Natural killer cell treated with Interleukin-12 subunit alpha and Interleukin-12 subunit beta and Interleukin-15 and Interleukin-18, amount 100 ng/mL, for 72 hours (primary cell): ENCODE results near the gene MIER2. TPM values are rescaled to one million over a fixed set of nuclear protein-coding genes. Genes with fewer than 3 reads are reported as not detected.

Source experiments
- ATAC-seq, 2 donors: fragments of 150-1000 bp; cut with Tn5 transposase in 1 of 2; sonication (Bioruptor Pico), chemical (Tn5 transposase) in 1 of 2; 2 replicates each; pipeline ENCODE4 v1.10.0; 2021
- DNase-seq: peaks from one replicate; pipeline ENCODE4 v3.0.0; 2022; ENCODE audit warnings: low spot score
- H3K27ac Mint-ChIP-seq, 2 donors: 1 replicate in 1 of 2; 2 replicates in 1 of 2; pipeline ENCODE4 v1.8.0; 2022; ENCODE audit warnings: mixed read lengths in 2 of 2, mild to moderate bottlenecking in 1 of 2, moderate library complexity in 1 of 2
- H3K27me3 Mint-ChIP-seq, 2 donors: 1 replicate in 1 of 2; 2 replicates in 1 of 2; pipeline ENCODE4 v1.8.0; 2022; ENCODE audit warnings: mixed read lengths in 2 of 2
- H3K36me3 Mint-ChIP-seq: one replicate; pipeline ENCODE4 v1.8.0; 2022; ENCODE audit warnings: mixed read lengths
- H3K4me1 Mint-ChIP-seq, 2 donors: 1 replicate in 1 of 2; 2 replicates in 1 of 2; pipeline ENCODE4 v1.8.0; 2022; ENCODE audit warnings: low read depth in 2 of 2, mixed read lengths in 2 of 2, mild to moderate bottlenecking in 1 of 2
- H3K4me3 Mint-ChIP-seq: one replicate; pipeline ENCODE4 v1.8.0; 2022; ENCODE audit warnings: mixed read lengths
- H3K9me3 Mint-ChIP-seq: 2 replicates; pipeline ENCODE4 v1.8.0; 2022; ENCODE audit warnings: mixed read lengths
- total RNA-seq, 2 donors: library from RNA; stranded (reverse); gene quantifications; one replicate each; pipeline ENCODE4 v1.2.3, GENCODE V29; 2022

MIER2 gene
- total RNA-seq, 2 donors from 2014 or later = 26.2 to 39.4 TPM

- H3K36me3 Mint-ChIP-seq = no peaks in the 10 kb centered on the region
- no peak overlapping the region for H3K27ac Mint-ChIP-seq
- H3K27me3 Mint-ChIP-seq = peaks cover 22 to 25% of the 10 kb centered on the region in 2 donors
- no peak for DNase-seq
- H3K4me1 Mint-ChIP-seq = peaks cover 0 to 3% of the 10 kb centered on the region in 2 donors
- H3K4me3 Mint-ChIP-seq = no peak overlapping the region
- no peaks in the 10 kb centered on the region for H3K9me3 Mint-ChIP-seq
- ATAC-seq = no peak
Observed at GRCh38 chr19:292281-292884, 52.2 kb downstream of the MIER2 start.

DNA sequence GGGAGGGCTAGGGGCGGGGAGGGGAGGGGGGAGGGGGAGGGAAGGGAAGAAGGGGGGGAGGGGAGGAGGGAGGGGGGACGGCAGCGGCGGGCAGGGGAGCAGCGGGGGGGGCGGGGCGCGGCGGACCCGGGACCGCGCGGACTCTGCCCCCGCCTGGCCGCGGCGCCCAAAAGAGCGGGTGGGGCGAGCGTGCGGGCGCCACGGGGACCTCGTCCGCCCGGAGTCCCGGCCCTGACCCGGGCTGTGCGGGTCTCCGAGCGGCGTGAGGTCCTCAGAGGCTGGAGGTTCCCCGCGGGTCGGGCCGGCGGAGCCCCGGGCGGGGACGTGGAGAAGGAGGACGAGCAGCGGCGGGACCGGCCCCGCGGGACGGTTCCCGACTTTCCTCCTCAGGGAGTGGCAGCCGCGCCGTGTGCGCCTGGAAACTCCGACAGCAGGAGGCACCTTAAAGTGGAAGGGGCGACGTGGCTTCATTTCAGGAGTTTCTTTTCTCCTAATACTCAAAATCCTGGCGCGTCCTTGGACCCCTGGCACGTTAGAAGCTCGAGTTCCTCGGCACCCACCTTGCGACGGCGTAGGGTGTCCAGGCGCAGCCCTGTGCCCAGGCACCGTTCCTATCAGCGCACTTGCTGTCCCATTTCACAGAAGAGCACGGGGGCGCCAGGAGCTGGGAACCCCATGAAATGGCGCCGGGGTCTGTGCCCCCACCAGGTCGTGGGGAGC lies 52.9 kb downstream of the MIER2 start:
- no peak for ATAC-seq
- Mint-ChIP-seq H3K36me3 (no peaks in the 10 kb centered on the region), H3K27me3 (peaks cover 22 to 25% of the 10 kb centered on the region in 2 donors), H3K9me3 (no peaks in the 10 kb centered on the region), H3K4me3 (no peak overlapping the region), H3K27ac (no peak overlapping the region), H3K4me1 (peaks cover 0 to 3% of the 10 kb centered on the region in 2 donors)
- DNase-seq = no peak

- ATAC-seq (no peak), DNase-seq (no peak)
- no peaks in the 10 kb centered on the region for H3K9me3 Mint-ChIP-seq
- H3K27me3 Mint-ChIP-seq = peaks cover 17 to 21% of the 10 kb centered on the region in 2 donors
- H3K4me1 Mint-ChIP-seq = peaks cover 0 to 3% of the 10 kb centered on the region in 2 donors
- no peaks in the 10 kb centered on the region for H3K36me3 Mint-ChIP-seq
- H3K4me3 Mint-ChIP-seq = peak within 1 kb of the TSS; percentile 41
- H3K27ac Mint-ChIP-seq = no peak within 1 kb of the TSS
Observed at GRCh38 chr19:291006-291521, 53.5 kb downstream of the MIER2 start, which contains the start of gene PLPP2. PLPP2 (minus strand) TSS chr19:291403; CDS start chr19:291336, 67 bp downstream.

DNA sequence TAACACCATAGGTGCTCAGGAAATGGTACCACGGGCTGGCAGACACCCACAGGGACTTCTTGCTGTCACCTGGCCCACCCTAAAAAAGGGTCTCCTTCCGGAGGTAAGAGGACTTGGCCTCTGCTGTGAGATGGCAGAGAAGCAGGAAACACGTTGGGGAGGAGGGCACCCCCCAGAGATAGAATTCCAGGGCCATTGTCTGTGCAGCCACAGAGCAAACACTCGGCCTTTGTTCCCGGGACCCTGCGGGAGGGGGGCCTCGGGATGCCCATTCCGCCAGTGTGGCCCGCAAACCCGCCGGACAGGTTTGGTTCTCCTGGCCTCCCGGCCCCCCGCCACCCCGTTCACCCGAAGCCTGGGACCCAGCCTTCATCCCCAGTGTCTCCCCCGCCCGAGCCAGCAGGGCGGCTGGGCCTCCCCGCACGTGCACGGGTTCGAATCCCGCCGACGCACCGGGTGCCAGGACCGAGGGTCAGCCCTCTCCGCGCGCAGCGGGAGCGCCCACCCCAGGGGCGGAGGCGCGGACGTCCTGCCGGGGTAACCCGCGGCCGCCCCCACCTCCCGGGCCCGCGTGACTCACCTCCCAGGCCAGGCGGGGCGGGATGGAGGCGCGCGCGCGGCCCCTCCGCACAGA lies 54.1 kb downstream of the MIER2 start:
- peaks cover 0 to 3% of the 10 kb centered on the region in 2 donors for H3K4me1 Mint-ChIP-seq
- H3K36me3 Mint-ChIP-seq = no peaks in the 10 kb centered on the region
- H3K27ac Mint-ChIP-seq = no peak overlapping the region
- ATAC-seq = no peak
- no peaks in the 10 kb centered on the region for H3K9me3 Mint-ChIP-seq
- peaks cover 17 to 21% of the 10 kb centered on the region in 2 donors for H3K27me3 Mint-ChIP-seq
- H3K4me3 Mint-ChIP-seq = peak overlapping the region; percentile 41
- DNase-seq = no peak

DNA sequence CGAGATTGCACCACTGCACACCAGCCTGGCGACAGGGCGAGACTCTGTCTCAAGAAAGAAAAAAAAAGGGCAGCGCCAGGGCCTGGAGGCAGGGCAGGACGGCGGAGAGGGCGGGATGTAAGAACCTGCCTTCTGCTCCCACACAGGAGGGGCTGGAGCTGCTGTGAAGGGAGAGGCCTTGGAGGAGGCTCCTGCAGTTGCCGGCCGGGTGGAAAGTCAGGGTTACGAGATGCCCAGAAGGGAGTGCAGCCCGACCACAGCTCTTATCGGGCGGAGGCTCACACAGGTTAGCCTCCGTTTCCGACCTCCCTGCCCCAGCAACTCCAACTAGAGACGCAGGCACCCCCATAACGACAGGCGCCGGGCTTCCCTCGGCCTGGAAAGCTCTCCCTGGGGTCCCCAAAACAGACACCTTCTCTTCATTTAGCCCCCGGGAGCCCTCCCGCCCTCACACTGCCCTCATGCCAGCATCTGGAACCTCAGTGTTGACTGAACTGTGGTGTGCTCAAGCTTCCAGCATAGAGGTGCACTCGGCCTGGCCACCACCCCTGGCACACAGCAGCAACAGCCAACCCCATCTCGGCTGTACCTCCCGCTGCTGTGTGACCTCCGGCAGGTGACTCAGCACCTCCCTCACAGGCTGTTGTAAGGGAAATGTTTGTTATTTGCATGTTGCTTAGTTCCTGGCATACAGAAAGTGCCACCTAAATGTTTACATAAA lies 54.8 kb downstream of the MIER2 start:
- H3K4me3 Mint-ChIP-seq = peak overlapping the region; percentile 41

DNA sequence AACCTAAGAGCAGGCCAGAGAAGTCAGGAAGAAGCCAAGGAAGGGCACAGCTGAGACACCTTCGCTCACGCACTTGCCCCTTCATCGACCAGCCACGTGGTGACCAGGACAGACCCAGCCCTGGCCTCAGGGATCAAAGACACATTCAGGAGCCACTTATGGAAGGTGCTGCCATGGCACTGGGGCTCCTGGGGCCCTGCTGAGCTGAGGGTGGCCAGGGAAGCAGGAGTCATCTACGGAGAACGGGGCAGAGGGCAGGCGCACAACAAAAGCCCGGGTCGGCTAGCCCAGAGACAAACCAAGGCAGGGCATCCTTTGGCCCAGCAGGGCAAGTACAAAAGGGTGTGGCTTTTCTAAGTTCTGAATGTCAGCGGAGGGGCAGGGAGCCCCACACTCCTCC lies 55.7 kb downstream of the MIER2 start:
- no peak overlapping the region for H3K27ac Mint-ChIP-seq
- H3K27me3 Mint-ChIP-seq = peaks cover 11 to 14% of the 10 kb centered on the region in 2 donors
- ATAC-seq = no peak
- H3K9me3 Mint-ChIP-seq = no peaks in the 10 kb centered on the region
- no peak for DNase-seq
- H3K4me1 Mint-ChIP-seq = peaks cover 0 to 3% of the 10 kb centered on the region in 2 donors
- no peak overlapping the region for H3K4me3 Mint-ChIP-seq
- no peaks in the 10 kb centered on the region for H3K36me3 Mint-ChIP-seq

More for the DNA sequence above, 54.8 kb downstream of the MIER2 start:
- DNase-seq (no peak), ATAC-seq (peak in 1 of 2 donors; percentile 51)
- Mint-ChIP-seq H3K9me3 (no peaks in the 10 kb centered on the region), H3K27ac (no peak overlapping the region), H3K4me1 (peaks cover 0 to 3% of the 10 kb centered on the region in 2 donors), H3K27me3 (peaks cover 17 to 21% of the 10 kb centered on the region in 2 donors), H3K36me3 (no peaks in the 10 kb centered on the region)

- Mint-ChIP-seq H3K4me1 (no peaks in the 10 kb centered on the region), H3K27me3 (peaks cover 0 to 4% of the 10 kb centered on the region in 2 donors), H3K4me3 (no peak overlapping the region)
Observed at GRCh38 chr19:287381-287871, 57.2 kb downstream of the MIER2 start.

GRCh38 chr19:283395-283794 lies 61.2 kb downstream of the MIER2 start:
- Mint-ChIP-seq H3K27me3 (peaks cover 4 to 7% of the 10 kb centered on the region in 2 donors), H3K4me1 (no peaks in the 10 kb centered on the region), H3K27ac (no peak overlapping the region), H3K4me3 (no peak overlapping the region), H3K9me3 (no peaks in the 10 kb centered on the region), H3K36me3 (no peaks in the 10 kb centered on the region)
- DNase-seq (no peak), ATAC-seq (no peak)

More at GRCh38 chr19:287381-287871, 57.2 kb downstream of the MIER2 start:
- H3K27ac Mint-ChIP-seq = no peak overlapping the region
- no peaks in the 10 kb centered on the region for H3K36me3 Mint-ChIP-seq
- H3K9me3 Mint-ChIP-seq = no peaks in the 10 kb centered on the region
- DNase-seq (no peak), ATAC-seq (peak in 1 of 2 donors; percentile 11)

GRCh38 chr19:282501-282900 lies 62.1 kb downstream of the MIER2 start:
- no peaks in the 10 kb centered on the region for H3K36me3 Mint-ChIP-seq
- H3K27ac Mint-ChIP-seq = no peak overlapping the region
- H3K27me3 Mint-ChIP-seq = peaks cover 5 to 9% of the 10 kb centered on the region in 2 donors
- H3K9me3 Mint-ChIP-seq = no peaks in the 10 kb centered on the region
- no peak overlapping the region for H3K4me3 Mint-ChIP-seq
- DNase-seq (no peak), ATAC-seq (no peak)
- H3K4me1 Mint-ChIP-seq = no peaks in the 10 kb centered on the region

- no peak for DNase-seq
- Mint-ChIP-seq H3K4me3 (no peak overlapping the region), H3K9me3 (no peaks in the 10 kb centered on the region)
Observed at GRCh38 chr19:281992-282391, 62.6 kb downstream of the MIER2 start.

DNA sequence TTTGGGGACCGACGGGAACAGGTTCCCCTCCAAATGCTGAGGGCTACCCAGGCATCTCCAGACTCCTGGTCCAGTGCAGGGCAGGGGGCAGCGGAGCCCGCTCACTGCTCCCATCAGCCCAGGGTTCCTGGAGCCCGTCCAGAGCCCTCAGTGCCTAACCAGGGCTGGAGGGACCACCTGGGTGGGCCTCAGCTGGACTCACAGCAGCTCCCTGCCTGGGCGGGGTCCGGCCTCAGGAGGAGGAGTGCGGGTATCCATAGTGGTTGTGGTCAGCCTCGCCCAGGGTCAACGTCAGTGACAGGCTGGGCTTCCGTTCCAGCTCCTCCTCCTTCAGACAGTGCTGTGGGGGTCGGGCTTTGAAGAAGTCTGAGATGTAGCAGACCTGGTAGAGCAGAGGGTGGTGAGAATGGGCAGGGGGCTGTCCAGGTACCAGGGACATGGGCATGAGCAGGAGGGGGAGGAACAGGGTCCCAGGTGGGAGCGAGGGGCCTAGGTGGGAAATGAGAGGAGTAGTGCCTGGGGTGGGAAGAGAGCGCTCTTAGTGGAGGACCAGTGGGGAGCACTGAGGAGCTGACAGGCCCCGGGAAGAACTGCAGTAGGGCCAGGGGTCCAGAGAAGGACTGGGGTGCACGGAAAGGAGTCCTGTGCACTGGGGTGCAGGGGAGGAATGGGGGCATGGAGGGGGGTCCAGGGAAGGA lies 63.3 kb downstream of the MIER2 start:
- ATAC-seq (no peak), DNase-seq (no peak)
- Mint-ChIP-seq H3K36me3 (no peaks in the 10 kb centered on the region), H3K9me3 (no peaks in the 10 kb centered on the region), H3K4me3 (no peak overlapping the region), H3K4me1 (no peaks in the 10 kb centered on the region), H3K27ac (no peak overlapping the region), H3K27me3 (peaks cover 10 to 14% of the 10 kb centered on the region in 2 donors)

More at GRCh38 chr19:281992-282391, 62.6 kb downstream of the MIER2 start:
- ATAC-seq = no peak
- Mint-ChIP-seq H3K4me1 (no peaks in the 10 kb centered on the region), H3K36me3 (no peaks in the 10 kb centered on the region), H3K27ac (no peak overlapping the region), H3K27me3 (peaks cover 10 to 14% of the 10 kb centered on the region in 2 donors)

- DNase-seq (no peak), ATAC-seq (peak in 1 of 2 donors; percentile 18)
- H3K36me3 Mint-ChIP-seq = no peaks in the 10 kb centered on the region
- no peaks in the 10 kb centered on the region for H3K4me1 Mint-ChIP-seq
- no peaks in the 10 kb centered on the region for H3K9me3 Mint-ChIP-seq
- peaks cover 10 to 14% of the 10 kb centered on the region in 2 donors for H3K27me3 Mint-ChIP-seq
- no peak overlapping the region for H3K4me3 Mint-ChIP-seq
- no peak overlapping the region for H3K27ac Mint-ChIP-seq
Observed at GRCh38 chr19:280541-281009, 64.0 kb downstream of the MIER2 start.
